Immature natural killer cell (primary cell): Measurements from ENCODE around the gene BPI. TPM values are rescaled to one million over a fixed set of nuclear protein-coding genes. Genes with fewer than 3 reads are reported as not detected.
"Not testable (repeated sequence)": the region's sequence is repeated elsewhere in the genome, so short reads cannot be mapped to it uniquely, and the experiment has no call there.

Experiments used
- DNase-seq, 3 donors: peaks; one replicate each; pipeline ENCODE4 v3.0.0; 2022; ENCODE audit warnings: mixed read lengths in 1 of 3
- H3K27ac Mint-ChIP-seq, 6 donors: one replicate each; pipeline ENCODE4 v1.8.0; 2020; ENCODE audit warnings: mixed read lengths in 6 of 6, mild to moderate bottlenecking in 5 of 6, inconsistent platforms in 4 of 6, moderate library complexity in 3 of 6
- H3K27me3 Mint-ChIP-seq, 3 donors: one replicate each; pipeline ENCODE4 v1.8.0; 2020 to 2021; ENCODE audit warnings: low read depth in 3 of 3, mild to moderate bottlenecking in 3 of 3, mixed read lengths in 3 of 3, moderate library complexity in 3 of 3, inconsistent platforms in 1 of 3
- H3K36me3 Mint-ChIP-seq, 3 donors: one replicate each; pipeline ENCODE4 v1.8.0; 2020; ENCODE audit warnings: mixed read lengths in 3 of 3, inconsistent platforms in 2 of 3, mild to moderate bottlenecking in 2 of 3
- H3K4me1 Mint-ChIP-seq, 2 donors: one replicate each; pipeline ENCODE4 v1.8.0; 2020; ENCODE audit warnings: inconsistent platforms in 2 of 2, mild to moderate bottlenecking in 2 of 2, mixed read lengths in 2 of 2, moderate library complexity in 1 of 2
- H3K4me3 Mint-ChIP-seq, 5 donors: one replicate each; pipeline ENCODE4 v1.8.0; 2020; ENCODE audit warnings: mild to moderate bottlenecking in 5 of 5, mixed read lengths in 5 of 5, inconsistent platforms in 3 of 5, moderate library complexity in 3 of 5
- H3K9me3 Mint-ChIP-seq, 6 donors: one replicate each; pipeline ENCODE4 v1.8.0; 2020; ENCODE audit warnings: mild to moderate bottlenecking in 6 of 6, mixed read lengths in 6 of 6, inconsistent platforms in 4 of 6, moderate library complexity in 3 of 6
- polyA plus RNA-seq, 3 donors: library from polyadenylated mRNA; unstranded; fragments of 300-500 nt; fragmentation: Illumina TruSeq; gene quantifications; one replicate each; pipeline ENCODE4 v1.2.3, GENCODE V29; 2021

Gene BPI
- polyA plus RNA-seq, 3 donors from 2014 or later: not detected

DNA sequence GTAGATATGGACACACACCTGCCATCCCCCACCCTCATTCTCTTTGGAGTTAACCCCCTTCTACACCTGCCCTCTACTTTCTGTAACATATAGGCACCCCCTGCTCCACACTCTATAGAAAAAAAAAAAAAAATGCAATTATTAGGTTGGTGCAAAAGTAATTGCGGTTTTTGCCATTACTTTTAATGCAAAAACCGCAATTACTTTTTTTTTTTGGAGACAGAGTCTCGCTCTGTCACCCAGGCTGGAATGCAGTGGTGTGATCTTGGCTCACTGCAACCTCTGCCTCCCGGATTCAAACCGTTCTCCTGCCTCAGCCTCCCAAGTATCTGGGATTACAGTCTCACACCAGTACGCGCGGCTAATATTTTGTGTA, 35.6 kb downstream of the BPI start:
- Mint-ChIP-seq H3K27me3 (peaks cover 3 to 14% (median 5%) of the 10 kb centered on the region in 3 donors), H3K9me3 (peaks cover 6 to 16% (median 10%) of the 10 kb centered on the region in 6 donors)
- not testable (repeated sequence) for H3K36me3 Mint-ChIP-seq, H3K27ac Mint-ChIP-seq, H3K4me1 Mint-ChIP-seq, DNase-seq, H3K4me3 Mint-ChIP-seq

DNA sequence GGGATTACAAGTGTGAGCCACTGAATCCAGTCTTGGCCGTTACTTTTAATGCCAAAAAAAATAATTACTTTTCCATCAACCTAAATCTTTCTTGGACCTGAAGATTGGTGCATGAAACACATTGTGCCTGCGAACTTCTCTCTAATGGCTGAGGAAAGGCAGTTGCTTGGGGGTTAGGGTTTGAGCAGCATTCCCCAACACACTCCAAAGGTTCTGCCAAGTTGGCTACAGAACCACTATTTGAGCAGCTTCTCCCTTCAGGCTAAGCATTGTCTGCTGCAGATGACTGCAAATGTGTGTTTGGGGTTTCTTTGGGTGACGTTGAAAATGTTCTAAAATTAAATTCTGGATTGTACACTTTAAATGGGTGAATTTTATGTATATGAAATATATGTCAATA, 36.0 kb downstream of the BPI start:
- Mint-ChIP-seq H3K36me3 (peaks cover 0 to 6% (median 3%) of the 10 kb centered on the region in 3 donors), H3K9me3 (peaks cover 6 to 16% (median 10%) of the 10 kb centered on the region in 6 donors), H3K4me1 (peaks cover 0 to 4% of the 10 kb centered on the region in 2 donors), H3K4me3 (no peak overlapping the region), H3K27ac (no peak overlapping the region), H3K27me3 (peaks cover 3 to 14% (median 5%) of the 10 kb centered on the region in 3 donors)
- no peak for DNase-seq

DNA sequence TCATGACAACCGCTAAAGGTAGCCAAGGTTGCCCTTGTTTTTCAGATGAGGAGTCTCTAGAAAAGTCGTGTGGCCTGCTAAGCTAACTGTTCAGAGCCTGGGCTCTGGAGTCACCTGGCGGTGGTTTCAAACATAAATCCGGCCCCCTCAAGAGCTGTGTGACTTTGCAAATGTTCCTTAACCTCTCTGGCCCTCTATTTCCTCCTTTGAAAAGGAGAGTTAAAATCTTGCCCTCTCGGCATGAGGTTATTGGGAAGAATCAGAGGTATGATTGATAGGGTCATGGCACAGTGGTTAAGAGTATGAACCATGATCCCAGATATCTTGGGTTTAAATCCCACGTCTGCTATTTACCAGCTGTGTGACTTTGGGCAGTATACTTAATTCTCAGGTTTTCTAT, 36.7 kb downstream of the BPI start:
- peaks cover 6 to 16% (median 10%) of the 10 kb centered on the region in 6 donors for H3K9me3 Mint-ChIP-seq
- H3K27ac Mint-ChIP-seq: no peak overlapping the region
- H3K27me3 Mint-ChIP-seq: peaks cover 2 to 14% (median 5%) of the 10 kb centered on the region in 3 donors
- DNase-seq: no peak
- H3K36me3 Mint-ChIP-seq: peaks cover 0 to 6% (median 3%) of the 10 kb centered on the region in 3 donors
- peaks cover 0 to 4% of the 10 kb centered on the region in 2 donors for H3K4me1 Mint-ChIP-seq
- H3K4me3 Mint-ChIP-seq: no peak overlapping the region

DNA sequence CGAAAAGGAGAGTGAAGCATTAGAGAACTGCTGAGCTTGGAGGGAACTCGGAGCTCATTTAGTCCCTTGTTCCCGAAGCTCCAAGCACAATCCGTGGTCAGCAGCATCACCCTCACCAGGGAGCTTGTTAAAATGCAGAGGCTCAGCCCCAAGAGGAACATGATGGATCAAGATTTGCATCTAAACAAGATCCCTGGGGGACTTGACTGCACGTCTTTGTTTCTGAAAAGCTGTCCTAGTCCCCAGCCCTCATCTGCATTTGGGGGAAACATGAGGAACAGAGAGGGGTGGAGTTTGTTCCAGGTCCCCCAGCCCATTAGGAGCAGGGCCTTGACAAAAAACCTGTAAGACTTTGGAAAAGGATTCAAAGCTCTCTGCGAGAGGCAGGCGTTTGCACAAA, 38.3 kb downstream of the BPI start:
- H3K27me3 Mint-ChIP-seq: peaks cover 0 to 8% (median 5%) of the 10 kb centered on the region in 3 donors
- no peaks in the 10 kb centered on the region for H3K4me1 Mint-ChIP-seq
- DNase-seq: no peak
- H3K9me3 Mint-ChIP-seq: peaks cover 6 to 13% (median 7%) of the 10 kb centered on the region in 6 donors
- H3K27ac Mint-ChIP-seq: no peak overlapping the region
- H3K4me3 Mint-ChIP-seq: no peak overlapping the region
- H3K36me3 Mint-ChIP-seq: peaks cover 0 to 6% (median 3%) of the 10 kb centered on the region in 3 donors

DNA sequence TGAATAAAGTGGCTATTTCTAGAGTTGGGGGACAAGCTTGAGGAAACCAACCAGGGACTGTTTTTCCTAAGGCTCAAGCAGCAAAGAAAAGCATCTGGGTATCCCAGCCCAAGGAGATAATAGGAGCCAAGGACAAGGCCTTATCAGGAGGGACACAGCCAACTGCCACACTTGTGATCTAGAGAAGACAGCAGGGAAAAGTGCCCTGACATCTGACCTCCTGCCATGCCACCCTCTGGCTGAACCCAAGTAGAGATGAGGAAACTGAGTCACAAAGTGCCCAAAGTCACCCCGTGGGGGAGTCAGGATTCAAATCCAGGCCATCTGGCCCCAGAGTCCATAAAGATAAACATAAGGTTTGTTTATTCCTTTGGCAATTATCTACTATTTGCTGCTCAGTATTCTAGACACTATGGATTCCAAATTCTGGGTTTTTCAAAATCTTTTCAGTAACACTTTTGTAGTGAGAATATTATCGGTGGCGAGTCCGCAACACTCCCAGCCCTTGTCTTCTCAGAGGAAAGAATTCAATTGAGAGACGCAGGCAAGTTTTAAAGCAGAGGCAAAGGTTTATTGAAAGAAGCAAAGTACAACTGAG, 38.9 kb downstream of the BPI start:
- no peak for DNase-seq
- Mint-ChIP-seq H3K9me3 (peaks cover 4 to 9% (median 4%) of the 10 kb centered on the region in 6 donors), H3K36me3 (peaks cover 0 to 5% (median 3%) of the 10 kb centered on the region in 3 donors), H3K4me3 (no peak overlapping the region), H3K27ac (no peak overlapping the region), H3K4me1 (no peaks in the 10 kb centered on the region), H3K27me3 (peaks cover 0 to 8% (median 2%) of the 10 kb centered on the region in 3 donors)

DNA sequence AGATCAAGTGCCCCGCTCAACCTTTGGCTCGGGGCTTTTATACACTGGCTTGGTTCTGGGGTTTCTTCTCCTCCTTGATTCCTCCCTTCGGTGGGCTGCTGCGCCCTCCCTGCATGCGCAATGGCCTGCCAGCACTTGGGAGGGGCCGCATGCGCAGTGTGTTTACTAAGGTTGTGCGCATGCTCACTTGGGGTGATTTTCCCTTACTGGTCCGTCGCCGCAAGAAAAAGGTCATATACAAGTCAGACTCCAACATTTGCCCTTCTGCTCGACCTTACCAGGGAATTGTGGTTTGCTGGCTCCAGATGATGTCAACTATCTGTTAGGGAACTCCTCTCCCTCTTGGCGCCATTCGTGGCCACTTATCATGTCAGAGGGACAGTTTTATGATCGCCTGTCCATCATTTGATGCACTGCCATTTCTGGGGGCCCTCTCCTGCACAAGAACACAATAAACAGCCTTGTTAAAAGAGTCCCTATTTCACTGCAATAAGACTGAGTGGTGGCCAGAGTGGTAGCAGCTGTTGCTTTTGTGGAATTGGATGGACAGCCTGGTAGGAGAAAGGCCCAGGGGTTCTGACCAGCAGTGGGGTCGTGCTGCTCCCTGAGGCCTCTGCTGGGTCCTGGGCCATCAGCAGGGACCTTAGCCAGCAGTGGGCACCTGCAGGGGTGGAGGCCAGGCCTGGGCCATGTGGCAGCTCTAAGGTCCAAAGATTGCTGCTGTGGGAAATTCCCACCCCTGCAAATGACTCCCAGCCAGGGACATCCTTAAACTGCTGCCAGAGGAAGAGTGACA, 39.6 kb downstream of the BPI start:
- Mint-ChIP-seq H3K27me3 (peaks cover 0 to 8% (median 0%) of the 10 kb centered on the region in 3 donors), H3K27ac (no peak overlapping the region), H3K4me3 (no peak overlapping the region), H3K9me3 (peaks cover 0 to 6% (median 0%) of the 10 kb centered on the region in 6 donors), H3K4me1 (no peaks in the 10 kb centered on the region), H3K36me3 (no peaks in the 10 kb centered on the region)
- DNase-seq: no peak

DNA sequence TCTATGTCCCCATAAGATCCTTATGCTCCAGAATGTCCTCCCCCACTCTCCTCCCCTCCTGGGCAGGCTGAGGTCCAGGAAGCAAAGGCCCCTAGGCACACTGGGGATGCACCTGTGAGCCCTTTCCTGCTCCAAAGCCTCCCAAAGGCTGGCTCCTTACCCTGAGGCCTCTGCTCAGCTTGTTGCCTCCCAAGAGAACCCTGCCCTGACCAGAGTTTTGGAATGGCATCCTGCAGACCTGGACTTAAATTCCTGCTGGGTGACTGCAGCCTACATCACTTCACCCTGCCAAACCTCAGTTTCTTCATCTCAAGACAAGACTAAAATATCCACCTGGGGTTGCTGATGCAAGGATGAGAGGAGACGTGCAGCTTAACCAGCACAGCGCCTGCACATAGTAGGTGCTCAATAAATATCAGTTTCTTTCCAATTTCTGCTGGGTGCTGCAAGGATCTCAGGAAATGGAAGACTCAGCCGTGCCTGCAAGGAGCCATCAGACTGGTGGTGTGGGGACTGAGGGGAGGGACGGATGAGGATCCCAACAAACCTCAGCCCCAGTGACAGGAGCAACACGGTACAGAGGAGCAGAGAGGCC, 40.2 kb downstream of the BPI start:
- H3K9me3 Mint-ChIP-seq: no peaks in the 10 kb centered on the region
- no peaks in the 10 kb centered on the region for H3K36me3 Mint-ChIP-seq
- DNase-seq: no peak
- peaks cover 0 to 8% (median 0%) of the 10 kb centered on the region in 3 donors for H3K27me3 Mint-ChIP-seq
- H3K27ac Mint-ChIP-seq: no peak overlapping the region
- H3K4me1 Mint-ChIP-seq: no peaks in the 10 kb centered on the region
- no peak overlapping the region for H3K4me3 Mint-ChIP-seq

DNA sequence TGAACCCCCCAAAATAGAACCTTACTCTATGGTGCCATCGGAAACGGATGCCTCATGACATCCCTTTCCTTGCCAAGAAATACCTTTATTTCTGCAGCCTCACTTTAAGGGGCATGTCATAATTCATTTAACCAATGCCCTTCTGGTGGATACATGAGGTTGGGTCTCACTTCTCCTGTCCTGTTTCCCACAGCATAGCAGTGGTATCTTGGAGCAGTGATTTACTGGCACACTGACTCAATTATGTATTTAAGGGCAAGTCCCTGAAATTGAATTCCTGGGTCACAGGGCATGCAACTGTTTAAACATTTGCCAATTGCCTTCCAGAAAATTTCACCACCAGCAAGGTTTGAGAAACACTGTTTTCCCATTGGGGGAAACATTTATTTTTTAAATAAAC, 41.7 kb downstream of the BPI start:
- H3K4me1 Mint-ChIP-seq: no peaks in the 10 kb centered on the region
- no peak overlapping the region for H3K4me3 Mint-ChIP-seq
- H3K9me3 Mint-ChIP-seq: no peaks in the 10 kb centered on the region
- H3K27ac Mint-ChIP-seq: no peak overlapping the region
- H3K36me3 Mint-ChIP-seq: no peaks in the 10 kb centered on the region
- no peak for DNase-seq
- peaks cover 0 to 8% (median 2%) of the 10 kb centered on the region in 3 donors for H3K27me3 Mint-ChIP-seq

DNA sequence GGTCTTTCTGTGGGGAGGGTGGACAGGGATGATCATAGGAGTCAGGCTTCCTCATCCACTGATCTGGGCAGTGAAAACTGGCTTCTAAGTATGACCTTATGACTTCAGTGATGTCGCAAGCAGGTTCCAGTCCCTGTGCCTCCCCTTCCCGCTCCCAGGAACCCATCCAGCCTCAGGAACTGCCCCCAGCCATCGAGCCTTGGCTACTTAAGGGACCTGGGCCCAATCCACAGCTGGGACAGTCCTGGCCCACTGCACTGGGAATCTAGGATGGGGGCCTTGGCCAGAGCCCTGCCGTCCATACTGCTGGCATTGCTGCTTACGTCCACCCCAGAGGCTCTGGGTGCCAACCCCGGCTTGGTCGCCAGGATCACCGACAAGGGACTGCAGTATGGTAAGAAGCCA, 42.3 kb downstream of the BPI start, which contains the start of gene LBP:
Gene LBP (plus strand): TSS at position 236 of the 405 bp plus-strand sequence. CDS start 35 bp downstream, at position 271.
- Mint-ChIP-seq H3K4me1 (no peaks in the 10 kb centered on the region), H3K4me3 (no peak within 1 kb of the TSS), H3K9me3 (no peaks in the 10 kb centered on the region), H3K27me3 (peaks cover 0 to 8% (median 2%) of the 10 kb centered on the region in 3 donors), H3K36me3 (no peaks in the 10 kb centered on the region), H3K27ac (no peak within 1 kb of the TSS)
- DNase-seq: no peak

DNA sequence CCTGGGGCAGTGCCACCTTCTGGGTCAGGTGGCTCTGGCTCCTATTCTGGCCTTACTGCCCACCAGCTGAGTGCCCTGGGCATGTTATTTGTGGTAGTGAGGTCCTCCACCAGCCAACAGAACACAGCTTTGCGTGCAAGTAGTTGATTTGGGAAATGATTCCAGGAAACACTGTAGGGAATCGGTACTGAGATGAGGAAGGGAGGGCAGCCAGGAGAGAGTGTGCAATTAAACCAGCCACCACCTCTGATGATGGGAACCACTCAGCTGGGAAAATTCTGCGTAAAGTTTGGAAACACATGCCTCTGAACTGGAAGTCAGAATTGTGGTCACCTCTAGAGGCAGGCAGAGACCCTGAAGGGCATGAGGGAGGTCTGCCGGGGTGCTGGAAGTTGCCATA, 42.8 kb downstream of the BPI start:
- no peak overlapping the region for H3K4me3 Mint-ChIP-seq
- no peaks in the 10 kb centered on the region for H3K36me3 Mint-ChIP-seq

DNA sequence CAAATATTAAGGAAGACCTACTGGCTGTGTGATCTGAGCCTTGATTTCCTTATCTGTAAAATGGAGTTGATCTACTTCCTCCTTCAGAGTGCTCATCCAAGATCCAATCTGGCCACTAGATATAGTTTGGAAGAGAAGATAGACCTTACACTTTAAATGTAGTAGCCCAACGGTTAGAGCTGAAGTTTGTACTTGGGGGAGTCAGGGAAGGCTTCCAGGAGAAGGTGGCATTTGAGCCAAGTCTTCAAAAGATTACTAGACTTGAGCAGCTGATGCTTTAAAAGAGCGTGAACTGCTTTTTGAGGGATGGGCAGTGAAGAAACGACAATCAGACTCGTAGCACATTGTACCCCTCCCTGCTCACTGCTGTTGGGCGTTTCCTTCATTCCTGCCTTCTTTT, 45.9 kb downstream of the BPI start:
- Mint-ChIP-seq H3K27ac (peak overlapping the region in 1 of 6 donors; percentile 12), H3K9me3 (no peaks in the 10 kb centered on the region), H3K36me3 (no peaks in the 10 kb centered on the region), H3K27me3 (peaks cover 0 to 4% (median 2%) of the 10 kb centered on the region in 3 donors), H3K4me1 (no peaks in the 10 kb centered on the region), H3K4me3 (no peak overlapping the region)
- no peak for DNase-seq

More for the DNA sequence above, 42.8 kb downstream of the BPI start:
- Mint-ChIP-seq H3K4me1 (no peaks in the 10 kb centered on the region), H3K27ac (no peak overlapping the region), H3K9me3 (no peaks in the 10 kb centered on the region), H3K27me3 (peaks cover 0 to 8% (median 2%) of the 10 kb centered on the region in 3 donors)
- DNase-seq: no peak

DNA sequence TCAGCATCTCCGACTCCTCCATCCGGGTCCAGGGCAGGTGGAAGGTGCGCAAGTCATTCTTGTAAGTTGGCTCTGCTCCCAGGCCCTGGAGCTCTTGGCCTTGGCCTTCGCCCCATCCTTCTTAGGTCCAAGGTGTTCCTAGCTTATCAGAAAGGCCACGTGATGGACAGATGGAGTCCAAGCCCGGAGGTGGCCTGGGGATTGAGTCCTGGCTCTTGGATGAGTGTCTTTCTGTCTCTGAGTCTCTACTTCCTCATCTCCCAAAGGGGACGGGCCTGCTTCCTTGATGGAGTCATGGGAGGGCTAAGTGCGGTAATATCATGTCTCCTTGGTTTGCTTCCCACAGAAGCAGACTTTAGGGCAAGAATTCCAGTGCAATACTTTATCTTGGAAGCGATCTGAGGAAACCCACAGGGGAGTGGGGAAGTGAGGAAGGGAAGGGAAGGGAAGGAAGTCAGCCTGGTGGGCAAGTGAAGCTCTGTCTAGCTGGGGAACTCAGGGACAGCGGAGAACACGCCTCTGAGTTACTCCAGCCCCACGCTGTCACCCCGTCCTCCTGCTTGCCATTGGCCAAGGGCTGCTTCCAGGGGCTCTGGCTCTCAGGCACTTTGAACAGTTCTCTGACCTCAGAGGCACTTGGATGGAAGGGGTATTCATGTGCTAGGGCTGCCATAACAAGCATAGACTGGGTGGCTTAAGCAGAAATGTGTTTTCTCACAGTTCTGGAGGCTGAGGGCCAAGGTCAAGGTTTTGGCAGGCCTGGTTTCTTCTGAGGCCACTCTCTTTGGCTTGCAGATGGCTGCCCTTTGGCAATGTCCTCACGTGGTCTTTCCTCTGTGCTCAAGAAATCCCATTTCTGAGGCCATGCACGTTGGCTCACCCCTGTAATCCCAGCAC, 47.2 kb downstream of the BPI start:
- Mint-ChIP-seq H3K36me3 (no peaks in the 10 kb centered on the region), H3K27me3 (peaks cover 0 to 4% (median 2%) of the 10 kb centered on the region in 3 donors), H3K4me3 (no peak overlapping the region), H3K4me1 (no peaks in the 10 kb centered on the region), H3K27ac (no peak overlapping the region), H3K9me3 (no peaks in the 10 kb centered on the region)
- no peak for DNase-seq

DNA sequence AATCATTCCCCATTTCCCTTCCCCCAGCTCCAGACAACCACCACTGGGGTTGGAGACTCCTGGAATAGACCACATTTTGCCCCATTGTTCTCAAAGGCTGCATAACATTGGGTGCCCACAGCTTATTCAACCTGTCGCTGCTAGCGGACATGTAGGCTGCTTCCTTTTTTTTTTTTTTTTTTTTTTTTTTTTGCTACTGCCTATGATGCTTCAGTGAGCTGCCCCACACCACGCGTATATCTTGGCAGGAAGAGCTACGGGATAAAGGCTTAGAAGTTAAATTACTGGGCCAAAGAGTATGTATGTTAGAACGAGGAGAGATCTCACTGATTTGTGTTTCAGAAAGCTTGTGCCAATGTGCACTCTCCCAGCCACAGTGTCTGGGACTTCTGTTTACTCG, 49.4 kb downstream of the BPI start:
- Mint-ChIP-seq H3K9me3 (no peaks in the 10 kb centered on the region), H3K27ac (no peak overlapping the region), H3K4me3 (no peak overlapping the region), H3K36me3 (no peaks in the 10 kb centered on the region), H3K4me1 (peaks cover 0 to 2% of the 10 kb centered on the region in 2 donors), H3K27me3 (peaks cover 0 to 4% (median 0%) of the 10 kb centered on the region in 3 donors)
- no peak for DNase-seq
